CD4-positive, alpha-beta T cell (primary cell): ENCODE results near the gene SDK1. TPM values are rescaled to one million over a fixed set of nuclear protein-coding genes. Genes with fewer than 3 reads are reported as not detected.

Source experiments
- ATAC-seq: fragments of 200-7000 bp; cut with Tn5 transposase; one replicate; pipeline ENCODE4 v1.10.0; 2022; ENCODE audit warnings: mild to moderate bottlenecking; ENCODE audit not compliant: poor library complexity
- CTCF ChIA-PET: fragments of 350-600 bp; sonication (Branson Sonifier 250); formaldehyde crosslinking; loops from one replicate; lab custom pipeline; 2021; ENCODE audit warnings: antibody characterized with exemption, inconsistent platforms; lab: Charles Lee
- POLR2A ChIA-PET: fragments of 350-600 bp; sonication (Branson Sonifier 250); formaldehyde crosslinking; loops from one replicate; lab custom pipeline; 2021; ENCODE audit warnings: antibody characterized with exemption, inconsistent platforms; lab: Charles Lee
- DNase-seq, 14 experiments: peaks; one replicate each; pipeline ENCODE4 v3.0.0-alpha.2; 2013 to 2020; ENCODE audit warnings: mixed read lengths in 2 of 14
- H3K27ac ChIP-seq, 2 donors: one replicate each; pipeline versions ENCODE4 v1.5.1 to v1.7.0; 2013; ENCODE audit warnings: low read length in 2 of 2, low read depth in 1 of 2, mild to moderate bottlenecking in 1 of 2
- H3K27me3 ChIP-seq, 2 experiments: 1 replicate in 1 of 2; 2 replicates in 1 of 2; pipeline versions ENCODE4 v1.6.1 to v1.7.0; 2013; ENCODE audit warnings: low read length in 2 of 2, control low read depth in 1 of 2, mild to moderate bottlenecking in 1 of 2, moderate library complexity in 1 of 2; ENCODE audit not compliant: insufficient read depth in 2 of 2, control insufficient read depth in 1 of 2
- H3K36me3 ChIP-seq: one replicate; pipeline ENCODE4 v1.6.1; 2013; ENCODE audit warnings: low read length, control low read depth; ENCODE audit not compliant: insufficient read depth
- H3K4me1 ChIP-seq: one replicate; pipeline ENCODE4 v1.6.1; 2013; ENCODE audit warnings: low read length, control low read depth; ENCODE audit not compliant: insufficient read depth
- H3K4me3 ChIP-seq: one replicate; pipeline ENCODE4 v1.5.1; 2013; ENCODE audit warnings: mild to moderate bottlenecking, low read length, moderate library complexity
- H3K9me3 ChIP-seq, 2 experiments: 1 replicate in 1 of 2; 2 replicates in 1 of 2; pipeline versions ENCODE4 v1.6.1 to v1.7.0; 2013; ENCODE audit warnings: low read length in 2 of 2, mild to moderate bottlenecking in 2 of 2, control low read depth in 1 of 2, moderate library complexity in 1 of 2; ENCODE audit not compliant: control insufficient read depth in 1 of 2, insufficient read depth in 1 of 2
- H3K27ac Mint-ChIP-seq: one replicate; pipeline ENCODE4 v1.8.0; 2020; ENCODE audit warnings: mixed read lengths
- H3K27me3 Mint-ChIP-seq: one replicate; pipeline ENCODE4 v1.8.0; 2021; ENCODE audit warnings: mixed read lengths
- H3K36me3 Mint-ChIP-seq: one replicate; pipeline ENCODE4 v1.8.0; 2021; ENCODE audit warnings: low read depth, mixed read lengths
- H3K4me1 Mint-ChIP-seq: one replicate; pipeline ENCODE4 v1.8.0; 2021; ENCODE audit warnings: low read depth, mixed read lengths
- H3K4me3 Mint-ChIP-seq: one replicate; pipeline ENCODE4 v1.8.0; 2020; ENCODE audit warnings: mild to moderate bottlenecking, mixed read lengths
- H3K9me3 Mint-ChIP-seq: one replicate; pipeline ENCODE4 v1.8.0; 2020; ENCODE audit warnings: mixed read lengths
- CTCF ChIP-seq: fragments of 200-600 bp; IDR thresholded peaks from one replicate; pipeline ENCODE4 v1.8.0; 2022; ENCODE audit warnings: antibody characterized with exemption, mild to moderate bottlenecking
- intact Hi-C, 2 experiments: fragments of 100-400 bp; cut with DNase I in 1 of 2; cut with micrococcal nuclease in 1 of 2; formaldehyde crosslinking; loops; one replicate each; pipeline versions ENCODE4 v1.15.1 to v1.9.0; 2023 to 2025; cut with DNase I, micrococcal nuclease
- total RNA-seq, 174 experiments: library from RNA in 2 of 174; stranded (reverse) in 2 of 174; gene quantifications; one replicate each; pipeline ENCODE4 v1.2.3 and lab custom pipeline; 2021 to 2026

Gene SDK1
- total RNA-seq, 2 experiments from 2014 or later = 1.1 to 1.3 TPM

- H3K4me3 Mint-ChIP-seq = no peak overlapping the region
- H3K36me3 ChIP-seq = no peaks in the 10 kb centered on the region
- no peaks in the 10 kb centered on the region for H3K36me3 Mint-ChIP-seq
- no peaks in the 10 kb centered on the region for H3K4me1 Mint-ChIP-seq
- no peak for DNase-seq
- ATAC-seq = no peak
- ChIA-PET CTCF (no interaction called here), POLR2A (no interaction called here)
- H3K27ac ChIP-seq = no peak overlapping the region
- peaks cover 0 to 11% of the 10 kb centered on the region in 2 experiments for H3K9me3 ChIP-seq
- no peak overlapping the region for H3K4me3 ChIP-seq
- no peak overlapping the region for H3K27ac Mint-ChIP-seq
- H3K27me3 ChIP-seq = no peaks in the 10 kb centered on the region
- peaks cover 4% of the 10 kb centered on the region for H3K27me3 Mint-ChIP-seq
- no peak for TF ChIP-seq CTCF
- H3K9me3 Mint-ChIP-seq = no peaks in the 10 kb centered on the region
- H3K4me1 ChIP-seq = no peaks in the 10 kb centered on the region
- intact Hi-C loops = no loop called here
Observed at GRCh38 chr7:3994764-3995163, 693.7 kb downstream of the SDK1 start.

DNA sequence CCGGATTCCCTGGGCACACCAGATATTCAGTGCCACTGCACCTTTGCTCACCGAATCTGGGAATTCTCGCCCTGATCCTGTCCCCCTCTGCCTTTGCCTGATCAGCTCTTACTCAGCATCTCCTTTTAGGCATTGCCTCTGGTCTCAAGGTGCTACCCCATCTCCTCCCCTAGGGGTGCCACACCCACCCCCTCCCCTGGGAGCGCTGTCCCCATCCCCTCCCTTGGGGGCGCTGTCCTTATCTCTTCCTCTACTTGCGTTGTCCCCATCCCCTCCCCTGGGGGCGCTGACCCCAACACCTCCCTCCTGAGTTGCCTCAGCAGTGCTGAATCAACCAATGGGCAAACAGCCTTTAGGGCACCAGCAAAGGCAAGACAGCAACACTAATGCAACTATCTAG, 694.1 kb downstream of the SDK1 start:
- DNase-seq (no peak), ATAC-seq (no peak)
- Histone ChIP-seq H3K4me1 (no peaks in the 10 kb centered on the region), H3K27me3 (no peaks in the 10 kb centered on the region), H3K4me3 (no peak overlapping the region), H3K27ac (no peak overlapping the region), H3K9me3 (peaks cover 0 to 11% of the 10 kb centered on the region in 2 experiments), H3K36me3 (no peaks in the 10 kb centered on the region)
- H3K9me3 Mint-ChIP-seq = no peaks in the 10 kb centered on the region
- H3K4me1 Mint-ChIP-seq = no peaks in the 10 kb centered on the region
- intact Hi-C loops = no loop called here
- peaks cover 4% of the 10 kb centered on the region for H3K27me3 Mint-ChIP-seq
- H3K4me3 Mint-ChIP-seq = no peak overlapping the region
- TF ChIP-seq CTCF = no peak
- ChIA-PET CTCF (no interaction called here), POLR2A (no interaction called here)
- no peak overlapping the region for H3K27ac Mint-ChIP-seq
- H3K36me3 Mint-ChIP-seq = no peaks in the 10 kb centered on the region

DNA sequence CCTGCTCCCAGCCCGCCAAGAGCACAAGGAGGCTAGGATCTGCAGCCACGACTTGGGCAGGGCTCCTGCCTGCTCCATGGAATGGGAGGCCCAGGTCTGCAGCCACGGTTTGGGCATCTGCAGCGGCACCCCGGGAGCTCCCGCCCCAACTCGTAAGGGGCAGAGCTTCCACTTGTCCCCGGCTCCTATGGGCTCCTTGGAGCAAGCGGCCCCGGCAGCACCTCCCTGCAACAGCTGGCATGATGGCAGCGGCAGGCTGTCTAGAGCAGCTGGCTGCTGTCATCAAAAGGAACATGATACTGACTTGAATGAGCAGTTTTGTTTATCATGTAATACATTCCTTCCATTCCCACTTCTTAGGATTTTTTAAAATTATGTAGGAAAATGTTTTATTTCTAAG, 697.0 kb downstream of the SDK1 start:
- H3K27me3 ChIP-seq = no peaks in the 10 kb centered on the region
- Mint-ChIP-seq H3K4me3 (no peak overlapping the region), H3K27ac (no peak overlapping the region), H3K36me3 (no peaks in the 10 kb centered on the region), H3K9me3 (no peaks in the 10 kb centered on the region), H3K4me1 (no peaks in the 10 kb centered on the region), H3K27me3 (peaks cover 4% of the 10 kb centered on the region)
- intact Hi-C loops = no loop called here
- H3K36me3 ChIP-seq = no peaks in the 10 kb centered on the region
- H3K9me3 ChIP-seq = peaks cover 0 to 4% of the 10 kb centered on the region in 2 experiments
- no peak overlapping the region for H3K4me3 ChIP-seq
- no peaks in the 10 kb centered on the region for H3K4me1 ChIP-seq
- no peak overlapping the region for H3K27ac ChIP-seq
- ChIA-PET CTCF (no interaction called here), POLR2A (no interaction called here)
- ATAC-seq (no peak), DNase-seq (no peak)
- no peak for TF ChIP-seq CTCF
